OCI-LY7 (cell line): ENCODE measurements around the gene COBL. TPM values are rescaled to one million over a fixed set of nuclear protein-coding genes. Genes with fewer than 3 reads are reported as not detected.

ENCODE experiments used
- BruUV-seq: library from RNA; stranded (reverse); fragments of 400-500 nt; replicated peaks from 2 replicates; lab custom pipeline; 2021; lab: Mats Ljungman, UMichigan
- CTCF ChIA-PET: fragments of 300-600 bp; sonication (Branson Sonifier 250); formaldehyde crosslinking; loops from one replicate; lab custom pipeline; 2022; ENCODE audit warnings: antibody characterized with exemption; ENCODE audit not compliant: unreplicated experiment; lab: Charles Lee
- POLR2A ChIA-PET: fragments of 300-600 bp; sonication (Branson Sonifier 250); formaldehyde crosslinking; loops from one replicate; lab custom pipeline; 2022; ENCODE audit warnings: antibody characterized with exemption; lab: Charles Lee
- DNase-seq: peaks from one replicate; pipeline ENCODE4 v3.0.0-alpha.2; 2015; ENCODE audit warnings: low spot score
- H2AFZ ChIP-seq: fragments of 200-600 bp; sonication (generic), shearing (Covaris generic); 2 replicates; pipeline ENCODE4 v1.6.1; 2014; ENCODE audit warnings: mild to moderate bottlenecking, antibody characterized with exemption, low read length, moderate library complexity
- H3K27ac ChIP-seq: fragments of 200-600 bp; sonication (generic); 2 replicates; pipeline ENCODE4 v1.5.1; 2014; ENCODE audit warnings: mixed run types, low read depth, mild to moderate bottlenecking, moderate library complexity, low read length, inconsistent platforms; ENCODE audit not compliant: poor library complexity, severe bottlenecking
- H3K36me3 ChIP-seq: fragments of 200-600 bp; sonication (generic); 2 replicates; pipeline ENCODE4 v1.6.1; 2014; ENCODE audit warnings: mild to moderate bottlenecking, antibody characterized with exemption, low read length, moderate library complexity, mixed read lengths; ENCODE audit not compliant: insufficient read depth
- H3K4me1 ChIP-seq: fragments of 200-600 bp; sonication (generic); 2 replicates; pipeline ENCODE4 v1.5.1; 2014; ENCODE audit warnings: mild to moderate bottlenecking, low read length; ENCODE audit not compliant: insufficient read depth, poor library complexity, severe bottlenecking
- H3K4me2 ChIP-seq: fragments of 200-600 bp; sonication (generic); 2 replicates; pipeline ENCODE4 v1.6.1; 2014; ENCODE audit warnings: mild to moderate bottlenecking, low read length
- H3K4me3 ChIP-seq: fragments of 200-600 bp; sonication (generic); 2 replicates; pipeline ENCODE4 v1.5.1; 2014; ENCODE audit warnings: mild to moderate bottlenecking, low read depth, low read length; ENCODE audit not compliant: poor library complexity, severe bottlenecking
- H3K79me2 ChIP-seq: fragments of 200-600 bp; sonication (generic); 2 replicates; pipeline ENCODE4 v1.6.1; 2016; ENCODE audit warnings: low read depth, mild to moderate bottlenecking, low read length, moderate library complexity, mixed read lengths; ENCODE audit not compliant: insufficient read depth
- H3K9me2 ChIP-seq: fragments of 200-600 bp; sonication (generic); 2 replicates; pipeline ENCODE4 v1.6.1; 2016; ENCODE audit warnings: mild to moderate bottlenecking, low read length, mixed read lengths; ENCODE audit not compliant: insufficient read depth
- H3K9me3 ChIP-seq: fragments of 200-600 bp; sonication (generic); 2 replicates; pipeline ENCODE4 v1.6.1; 2014; ENCODE audit warnings: mild to moderate bottlenecking, mixed run types, low read length, mixed read lengths
- H4K20me1 ChIP-seq: fragments of 200-600 bp; sonication (generic); 2 replicates; pipeline ENCODE4 v1.6.1; 2014; ENCODE audit warnings: mild to moderate bottlenecking, antibody characterized with exemption, low read length, moderate library complexity, mixed read lengths; ENCODE audit not compliant: insufficient read depth
- EZH2phosphoT487 ChIP-seq: fragments of 200-600 bp; sonication (generic); IDR thresholded peaks from 2 replicates; pipeline ENCODE4 v1.6.1; 2018; ENCODE audit warnings: low read depth, borderline replicate concordance, mild to moderate bottlenecking, mixed run types, antibody characterized with exemption, low read length, moderate library complexity, mixed read lengths
- intact Hi-C: fragments of 100-400 bp; cut with micrococcal nuclease; formaldehyde crosslinking; loops from one replicate; pipeline ENCODE4 v1.10.0; 2022; ENCODE audit not compliant: unreplicated experiment
- total RNA-seq, 2 experiments: library from RNA; depleted of rRNA in 1 of 2; stranded (reverse); fragments of >200 nt in 1 of 2; shearing (Covaris generic) in 1 of 2; gene quantifications; 2 replicates each; pipeline ENCODE4 v1.2.3, GENCODE V29; 2014 to 2022
- TF ChIP-seq, protein P1 (sequence below): fragments of 200-600 bp; sonication (generic); conservative IDR thresholded peaks from 2 replicates; pipeline ENCODE4 v1.5.1; 2014; ENCODE audit warnings: mild to moderate bottlenecking, antibody characterized with exemption, low read length, moderate library complexity, mixed read lengths

Gene COBL
- total RNA-seq, 2 experiments from 2014 or later, result not detected

DNA sequence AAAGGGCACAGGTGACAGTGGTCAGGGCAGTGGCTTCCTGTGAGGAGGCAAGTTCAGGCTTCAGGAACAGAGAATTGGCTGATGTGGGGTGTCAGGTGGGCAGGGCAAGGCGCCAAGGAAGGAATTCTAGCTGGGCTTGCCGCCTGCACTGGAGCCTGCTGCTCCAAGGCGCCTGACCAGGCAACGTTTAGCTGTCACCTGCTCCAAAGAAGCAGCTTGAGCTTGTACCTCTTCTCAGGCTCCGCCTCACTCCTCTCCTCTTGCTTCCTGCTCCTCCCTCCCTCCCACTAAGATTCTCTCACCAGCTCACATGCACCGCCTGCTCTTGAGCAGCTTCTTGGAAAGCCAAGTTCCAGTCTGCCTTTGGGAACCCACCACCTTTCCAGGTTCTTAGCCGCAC lies 346.5 kb downstream of the COBL start:
- H3K4me3 ChIP-seq, result no peak overlapping the region
- H3K79me2 ChIP-seq, result no peaks in the 10 kb centered on the region
- no peaks in the 10 kb centered on the region for H3K36me3 ChIP-seq
- no peak overlapping the region for H3K27ac ChIP-seq
- H2AFZ ChIP-seq, result no peak overlapping the region
- no peak for DNase-seq
- POLR2A ChIA-PET, result interaction anchor here (0.7 kb wide), 1 partner anchor 363 kb away, joined by 3 read pairs; no protein-coding TSS in a partner anchor
- H3K9me3 ChIP-seq, result no peaks in the 10 kb centered on the region
- no TSS peak for BruUV-seq
- H4K20me1 ChIP-seq, result no peaks in the 10 kb centered on the region
- CTCF ChIA-PET, result no interaction called here
- no peak for TF ChIP-seq EZH2phosphoT487
- TF ChIP-seq, protein P1, sequence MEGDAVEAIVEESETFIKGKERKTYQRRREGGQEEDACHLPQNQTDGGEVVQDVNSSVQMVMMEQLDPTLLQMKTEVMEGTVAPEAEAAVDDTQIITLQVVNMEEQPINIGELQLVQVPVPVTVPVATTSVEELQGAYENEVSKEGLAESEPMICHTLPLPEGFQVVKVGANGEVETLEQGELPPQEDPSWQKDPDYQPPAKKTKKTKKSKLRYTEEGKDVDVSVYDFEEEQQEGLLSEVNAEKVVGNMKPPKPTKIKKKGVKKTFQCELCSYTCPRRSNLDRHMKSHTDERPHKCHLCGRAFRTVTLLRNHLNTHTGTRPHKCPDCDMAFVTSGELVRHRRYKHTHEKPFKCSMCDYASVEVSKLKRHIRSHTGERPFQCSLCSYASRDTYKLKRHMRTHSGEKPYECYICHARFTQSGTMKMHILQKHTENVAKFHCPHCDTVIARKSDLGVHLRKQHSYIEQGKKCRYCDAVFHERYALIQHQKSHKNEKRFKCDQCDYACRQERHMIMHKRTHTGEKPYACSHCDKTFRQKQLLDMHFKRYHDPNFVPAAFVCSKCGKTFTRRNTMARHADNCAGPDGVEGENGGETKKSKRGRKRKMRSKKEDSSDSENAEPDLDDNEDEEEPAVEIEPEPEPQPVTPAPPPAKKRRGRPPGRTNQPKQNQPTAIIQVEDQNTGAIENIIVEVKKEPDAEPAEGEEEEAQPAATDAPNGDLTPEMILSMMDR, result no peak
- no peak overlapping the region for H3K4me2 ChIP-seq
- H3K4me1 ChIP-seq, result no peaks in the 10 kb centered on the region
- intact Hi-C loops, result no loop called here
- H3K9me2 ChIP-seq, result no peaks in the 10 kb centered on the region
